Right cardiac atrium (tissue), 5 donors: Measurements from ENCODE around the gene FLRT1. TPM values are rescaled to one million over a fixed set of nuclear protein-coding genes. Genes with fewer than 3 reads are reported as not detected.

ENCODE experiments used
- ATAC-seq, 2 donors: fragments of 200-7000 bp; cut with Tn5 transposase; one replicate each; pipeline versions ENCODE4 v1.8.0 to v1.9.1; 2020; ENCODE audit warnings: moderate library complexity in 2 of 2, mild to moderate bottlenecking in 1 of 2
- DNase-seq, 3 donors: peaks; one replicate each; pipeline ENCODE4 v3.0.0-alpha.2; 2020
- H3K27ac ChIP-seq: one replicate; pipeline ENCODE4 v1.5.1; 2013; ENCODE audit warnings: mild to moderate bottlenecking, low read length, control low read depth, moderate library complexity
- H3K27me3 ChIP-seq: one replicate; pipeline ENCODE4 v1.6.1; 2013; ENCODE audit not compliant: control insufficient read depth, insufficient read depth
- H3K4me1 ChIP-seq: one replicate; pipeline ENCODE4 v1.6.1; 2013; ENCODE audit warnings: low read length; ENCODE audit not compliant: control insufficient read depth, insufficient read depth
- H3K4me3 ChIP-seq: one replicate; pipeline ENCODE4 v1.5.1; 2013; ENCODE audit warnings: low read length, control low read depth
- H3K9me3 ChIP-seq: one replicate; pipeline ENCODE4 v1.6.1; 2013; ENCODE audit warnings: low read length; ENCODE audit not compliant: control insufficient read depth
- WGBS: extraction: QIAGEN DNeasy Blood & Tissue Kit; methylation state at CpG from one replicate; pipeline ENCODE4 v1.1.7; 2013; 5-methylcytosine and 5-hydroxymethylcytosine counted together
- intact Hi-C, 4 donors: fragments of 100-400 bp; cut with DNase I; formaldehyde crosslinking; loops; one replicate each; pipeline versions ENCODE4 v1.11.0 to v1.14.0; 2022 to 2023
- polyA plus RNA-seq: library from polyadenylated mRNA; stranded (reverse); fragments of 200-250 nt; gene quantifications from one replicate; pipeline ENCODE4 v1.2.3, GENCODE V29; 2013
- total RNA-seq, 4 donors: library from RNA; stranded (reverse); fragmentation: NEBNext Ultra II Directional; extraction: Animal tissue kit (Norgen Biotek cat#: 25700); gene quantifications; one replicate each; pipeline ENCODE4 v1.2.1, GENCODE V29; 2021
- donor health status: healthy with polysubstance abuse.
- donor health status: DM: no; HTN: yes; CAD: no.
- donor health status: DM: no; HTN: no; CAD: no.
- donor health status: DM: no; HTN: yes; CAD: no; lungs with severe emphysema.
- donor health status: DM: yes; HTN: yes; CAD: no.

FLRT1 gene
- total and polyA plus RNA-seq, 5 donors = 0.92 to 2.0 (median 1.6) TPM

GRCh38 chr11:64017945-64018224, 17.8 kb upstream of the FLRT1 start:
- Histone ChIP-seq H3K4me1 (no peaks in the 10 kb centered on the region), H3K27ac (no peak overlapping the region), H3K4me3 (no peak overlapping the region), H3K9me3 (no peaks in the 10 kb centered on the region), H3K27me3 (no peaks in the 10 kb centered on the region)
- ATAC-seq = no peak
- no peak for DNase-seq
- 84% methylated on average over 7 of the region's 7 CpGs for whole genome bisulfite sequencing
- intact Hi-C loops = no loop called here

- peaks cover under 1% of the 10 kb centered on the region for H3K4me1 ChIP-seq
- no peak overlapping the region for H3K4me3 ChIP-seq
- H3K9me3 ChIP-seq = no peaks in the 10 kb centered on the region
- no peak overlapping the region for H3K27ac ChIP-seq
- 89% methylated on average over 8 of the region's 8 CpGs for WGBS
- intact Hi-C loops = no loop called here
- no peak for DNase-seq
- no peaks in the 10 kb centered on the region for H3K27me3 ChIP-seq
- no peak for ATAC-seq
Observed at GRCh38 chr11:64018310-64018709, 17.4 kb upstream of the FLRT1 start.

GRCh38 chr11:64019106-64020037, 16.4 kb upstream of the FLRT1 start:
- DNase-seq = peak in 1 of 3 donors; percentile 76
- intact Hi-C loops = no loop called here
- Histone ChIP-seq H3K27me3 (no peaks in the 10 kb centered on the region), H3K27ac (no peak overlapping the region), H3K9me3 (no peaks in the 10 kb centered on the region), H3K4me1 (peaks cover 3% of the 10 kb centered on the region), H3K4me3 (no peak overlapping the region)
- peak; percentile 6 to 20 for ATAC-seq
- WGBS = 75% methylated on average over 27 of the region's 27 CpGs

GRCh38 chr11:64020976-64021756, 14.6 kb upstream of the FLRT1 start:
- ATAC-seq (peak in 1 of 2 donors; percentile 4), DNase-seq (no peak)
- H3K9me3 ChIP-seq = no peaks in the 10 kb centered on the region
- WGBS = 79% methylated on average over 22 of the region's 22 CpGs
- H3K4me3 ChIP-seq = no peak overlapping the region
- no peaks in the 10 kb centered on the region for H3K27me3 ChIP-seq
- no peak overlapping the region for H3K27ac ChIP-seq
- intact Hi-C loops = no loop called here
- peaks cover 3% of the 10 kb centered on the region for H3K4me1 ChIP-seq

GRCh38 chr11:64021757-64022093, 14.0 kb upstream of the FLRT1 start:
- ATAC-seq = peak in 1 of 2 donors; percentile 42
- DNase-seq = peak in 1 of 3 donors; percentile 80
- intact Hi-C loops = no loop called here
- no peaks in the 10 kb centered on the region for H3K27me3 ChIP-seq
- H3K27ac ChIP-seq = no peak overlapping the region
- no peaks in the 10 kb centered on the region for H3K9me3 ChIP-seq
- no peak overlapping the region for H3K4me3 ChIP-seq
- 49% methylated on average over 10 of the region's 10 CpGs for WGBS
- H3K4me1 ChIP-seq = peaks cover 3% of the 10 kb centered on the region

- 77% methylated on average over 14 of the region's 14 CpGs for WGBS
- no peak overlapping the region for H3K4me3 ChIP-seq
- DNase-seq = no peak
- no peaks in the 10 kb centered on the region for H3K27me3 ChIP-seq
- no peak for ATAC-seq
- intact Hi-C loops = no loop called here
- no peak overlapping the region for H3K27ac ChIP-seq
- H3K4me1 ChIP-seq = peaks cover 3% of the 10 kb centered on the region
- no peaks in the 10 kb centered on the region for H3K9me3 ChIP-seq
Observed at GRCh38 chr11:64022125-64022784, 13.5 kb upstream of the FLRT1 start.

GRCh38 chr11:64023712-64024710, 11.7 kb upstream of the FLRT1 start:
- 75% methylated on average over 20 of the region's 20 CpGs for WGBS
- no peaks in the 10 kb centered on the region for H3K27me3 ChIP-seq
- DNase-seq = peak in 2 of 3 donors; percentile 77 to 78
- ATAC-seq = peak in 1 of 2 donors; percentile 31
- H3K27ac ChIP-seq = peak overlapping the region; percentile 34
- no peak overlapping the region for H3K4me3 ChIP-seq
- peaks cover 3% of the 10 kb centered on the region for H3K4me1 ChIP-seq
- intact Hi-C loops = no loop called here
- no peaks in the 10 kb centered on the region for H3K9me3 ChIP-seq

GRCh38 chr11:64025205-64025604, 10.5 kb upstream of the FLRT1 start:
- H3K27ac ChIP-seq = no peak overlapping the region
- intact Hi-C loops = no loop called here
- 83% methylated on average over 4 of the region's 4 CpGs for WGBS

GRCh38 chr11:64026575-64027205, 9.0 kb upstream of the FLRT1 start:
- intact Hi-C loops = no loop called here
- H3K9me3 ChIP-seq = no peaks in the 10 kb centered on the region
- 90% methylated on average over 7 of the region's 7 CpGs for WGBS
- no peak for DNase-seq
- peaks cover 3% of the 10 kb centered on the region for H3K4me1 ChIP-seq
- no peak overlapping the region for H3K27ac ChIP-seq
- H3K27me3 ChIP-seq = no peaks in the 10 kb centered on the region
- H3K4me3 ChIP-seq = no peak overlapping the region
- no peak for ATAC-seq

More at GRCh38 chr11:64025205-64025604, 10.5 kb upstream of the FLRT1 start:
- DNase-seq (no peak), ATAC-seq (no peak)
- Histone ChIP-seq H3K4me3 (no peak overlapping the region), H3K4me1 (peaks cover 3% of the 10 kb centered on the region), H3K9me3 (no peaks in the 10 kb centered on the region), H3K27me3 (no peaks in the 10 kb centered on the region)
